ENCODE measurements around the gene HELLS.

DNA sequence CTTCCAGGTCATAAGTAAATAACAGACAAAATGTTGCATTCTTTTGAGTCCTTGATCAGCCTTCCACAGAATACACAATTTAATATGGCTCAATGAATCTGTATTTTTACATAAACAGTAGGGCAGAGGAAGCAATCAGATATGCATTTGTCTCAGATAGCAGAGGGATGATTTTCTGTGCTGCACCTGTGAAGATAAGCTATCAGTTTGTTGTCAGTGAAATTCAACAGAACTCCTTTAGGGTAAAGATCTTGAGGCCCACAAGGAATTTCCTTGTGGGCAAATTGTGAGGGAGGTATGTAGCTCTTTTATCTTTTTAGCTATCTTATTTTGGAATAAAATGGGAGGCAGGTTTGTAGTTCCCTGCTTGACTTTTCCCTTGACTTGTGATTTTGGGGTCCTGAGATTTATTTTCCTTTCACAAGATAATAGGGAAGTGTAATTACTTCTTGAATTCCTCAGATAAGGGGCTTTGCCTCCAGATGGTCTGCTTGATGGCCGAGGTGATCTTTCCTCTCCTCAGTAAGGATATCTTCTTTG lies 77.1 kb downstream of the HELLS start:
- TF ChIP-seq EP300 (IDR thresholded peaks at IDR 0.05; ENCODE audit: borderline replicate concordance) = no peak
- no peak for TF ChIP-seq TEAD4 (IDR thresholded peaks at IDR 0.05)
- TF ChIP-seq MAX (IDR thresholded peaks at IDR 0.05) = no peak
- no peak for TF ChIP-seq TAF1 (IDR thresholded peaks at IDR 0.05; ENCODE audit: low read depth)
- TF ChIP-seq, protein P1, sequence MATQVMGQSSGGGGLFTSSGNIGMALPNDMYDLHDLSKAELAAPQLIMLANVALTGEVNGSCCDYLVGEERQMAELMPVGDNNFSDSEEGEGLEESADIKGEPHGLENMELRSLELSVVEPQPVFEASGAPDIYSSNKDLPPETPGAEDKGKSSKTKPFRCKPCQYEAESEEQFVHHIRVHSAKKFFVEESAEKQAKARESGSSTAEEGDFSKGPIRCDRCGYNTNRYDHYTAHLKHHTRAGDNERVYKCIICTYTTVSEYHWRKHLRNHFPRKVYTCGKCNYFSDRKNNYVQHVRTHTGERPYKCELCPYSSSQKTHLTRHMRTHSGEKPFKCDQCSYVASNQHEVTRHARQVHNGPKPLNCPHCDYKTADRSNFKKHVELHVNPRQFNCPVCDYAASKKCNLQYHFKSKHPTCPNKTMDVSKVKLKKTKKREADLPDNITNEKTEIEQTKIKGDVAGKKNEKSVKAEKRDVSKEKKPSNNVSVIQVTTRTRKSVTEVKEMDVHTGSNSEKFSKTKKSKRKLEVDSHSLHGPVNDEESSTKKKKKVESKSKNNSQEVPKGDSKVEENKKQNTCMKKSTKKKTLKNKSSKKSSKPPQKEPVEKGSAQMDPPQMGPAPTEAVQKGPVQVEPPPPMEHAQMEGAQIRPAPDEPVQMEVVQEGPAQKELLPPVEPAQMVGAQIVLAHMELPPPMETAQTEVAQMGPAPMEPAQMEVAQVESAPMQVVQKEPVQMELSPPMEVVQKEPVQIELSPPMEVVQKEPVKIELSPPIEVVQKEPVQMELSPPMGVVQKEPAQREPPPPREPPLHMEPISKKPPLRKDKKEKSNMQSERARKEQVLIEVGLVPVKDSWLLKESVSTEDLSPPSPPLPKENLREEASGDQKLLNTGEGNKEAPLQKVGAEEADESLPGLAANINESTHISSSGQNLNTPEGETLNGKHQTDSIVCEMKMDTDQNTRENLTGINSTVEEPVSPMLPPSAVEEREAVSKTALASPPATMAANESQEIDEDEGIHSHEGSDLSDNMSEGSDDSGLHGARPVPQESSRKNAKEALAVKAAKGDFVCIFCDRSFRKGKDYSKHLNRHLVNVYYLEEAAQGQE (IDR thresholded peaks at IDR 0.05; ENCODE audit: low read depth) = no peak
- TF ChIP-seq RAD21 (IDR thresholded peaks at IDR 0.05; ENCODE audit: low read depth) = no peak
- no peak for TF ChIP-seq EGR1 (IDR thresholded peaks at IDR 0.05)
- TF ChIP-seq, protein P2, sequence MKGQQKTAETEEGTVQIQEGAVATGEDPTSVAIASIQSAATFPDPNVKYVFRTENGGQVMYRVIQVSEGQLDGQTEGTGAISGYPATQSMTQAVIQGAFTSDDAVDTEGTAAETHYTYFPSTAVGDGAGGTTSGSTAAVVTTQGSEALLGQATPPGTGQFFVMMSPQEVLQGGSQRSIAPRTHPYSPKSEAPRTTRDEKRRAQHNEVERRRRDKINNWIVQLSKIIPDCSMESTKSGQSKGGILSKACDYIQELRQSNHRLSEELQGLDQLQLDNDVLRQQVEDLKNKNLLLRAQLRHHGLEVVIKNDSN (IDR thresholded peaks at IDR 0.05) = no peak
- no peak for TF ChIP-seq YY1 (IDR thresholded peaks at IDR 0.05; ENCODE audit: low read depth)
- no peak for TF ChIP-seq NFIC (IDR thresholded peaks at IDR 0.05)
- TF ChIP-seq CREB1 (IDR thresholded peaks at IDR 0.05; ENCODE audit: low read depth) = no peak
- no peak for TF ChIP-seq FOXM1 (IDR thresholded peaks at IDR 0.05; ENCODE audit: borderline replicate concordance, low read depth)
- no peak for TF ChIP-seq TCF12 (IDR thresholded peaks at IDR 0.05; ENCODE audit: low read depth)

Measured in Ishikawa (cell line).